ENCODE measurements around the gene MOB4.
"Not testable (repeated sequence)": the region's sequence is repeated elsewhere in the genome, so short reads cannot be mapped to it uniquely, and the experiment has no call there.

MOB4 gene

GRCh38 chr2:197504512-197504911, 11.4 kb upstream of the MOB4 start:
- Histone ChIP-seq H3K27ac (no peak overlapping the region), H3K4me3 (no peak overlapping the region)

GRCh38 chr2:197506658-197507057, 9.2 kb upstream of the MOB4 start:
- Histone ChIP-seq H3K4me3 (no peak overlapping the region), H3K27ac (no peak overlapping the region)

- H3K27ac ChIP-seq: no peak overlapping the region
- no peak overlapping the region for H3K4me3 ChIP-seq
Measured at GRCh38 chr2:197513915-197514314, 2.0 kb upstream of the MOB4 start.

GRCh38 chr2:197514754-197515153, 1.1 kb upstream of the MOB4 start:
- peak overlapping the region in 5 of 7 experiments; percentile 79 to 99 (median 95) for H3K4me3 ChIP-seq
- peak overlapping the region in 20 of 21 experiments; percentile 83 to 99 (median 95) for H3K27ac ChIP-seq

- peak overlapping the region; percentile 73 to 99 (median 87) for H3K4me3 ChIP-seq
- H3K27ac ChIP-seq: peak overlapping the region; percentile 63 to 99 (median 95)
Measured at GRCh38 chr2:197515315-197515738, 539 bp upstream of the MOB4 start.

- Histone ChIP-seq H3K4me3 (peak overlapping the region; percentile 73 to 99 (median 87)), H3K27ac (peak overlapping the region; percentile 63 to 99 (median 95))
Measured at GRCh38 chr2:197516393-197516761, 511 bp downstream of the MOB4 start.

- Histone ChIP-seq H3K4me3 (peak overlapping the region; percentile 73 to 99 (median 87)), H3K27ac (peak overlapping the region in 9 of 21 experiments; percentile 16 to 99 (median 93))
Measured at GRCh38 chr2:197517150-197517549, 1.3 kb downstream of the MOB4 start.

- no peak overlapping the region for H3K4me3 ChIP-seq
- no peak overlapping the region for H3K27ac ChIP-seq
Measured at GRCh38 chr2:197538412-197538811, 22.5 kb downstream of the MOB4 start.

- Histone ChIP-seq H3K4me3 (no peak overlapping the region), H3K27ac (no peak overlapping the region)
Measured at GRCh38 chr2:197539734-197540133, 23.9 kb downstream of the MOB4 start.

- Histone ChIP-seq H3K4me3 (no peak overlapping the region), H3K27ac (no peak overlapping the region)
Measured at GRCh38 chr2:197543206-197543605, 27.3 kb downstream of the MOB4 start.

- H3K27ac ChIP-seq: peak overlapping the region in 2 of 21 experiments; percentile 0 to 30
- H3K4me3 ChIP-seq: no peak overlapping the region
Measured at GRCh38 chr2:197547163-197547900, 31.5 kb downstream of the MOB4 start.

- Histone ChIP-seq H3K27ac (no peak overlapping the region), H3K4me3 (no peak overlapping the region)
Measured at GRCh38 chr2:197548582-197548981, 32.7 kb downstream of the MOB4 start.

GRCh38 chr2:197551260-197551659, 35.4 kb downstream of the MOB4 start:
- not testable (repeated sequence) for H3K4me3 ChIP-seq, H3K27ac ChIP-seq

- no peak overlapping the region for H3K27ac ChIP-seq
- no peak overlapping the region for H3K4me3 ChIP-seq
Measured at GRCh38 chr2:197555467-197555866, 39.6 kb downstream of the MOB4 start.

GRCh38 chr2:197556456-197556855, 40.6 kb downstream of the MOB4 start:
- peak overlapping the region in 2 of 21 experiments; percentile 8 to 15 for H3K27ac ChIP-seq

GRCh38 chr2:197558393-197558792, 42.5 kb downstream of the MOB4 start:
- H3K4me3 ChIP-seq: no peak overlapping the region
- H3K27ac ChIP-seq: no peak overlapping the region

More at GRCh38 chr2:197556456-197556855, 40.6 kb downstream of the MOB4 start:
- H3K4me3 ChIP-seq: no peak overlapping the region

- no peak overlapping the region for H3K4me3 ChIP-seq
- H3K27ac ChIP-seq: no peak overlapping the region
Measured at GRCh38 chr2:197559681-197560080, 43.8 kb downstream of the MOB4 start.

- no peak overlapping the region for H3K27ac ChIP-seq
Measured at GRCh38 chr2:197560146-197560665, 44.3 kb downstream of the MOB4 start.

GRCh38 chr2:197571627-197572271, 55.9 kb downstream of the MOB4 start:
- Histone ChIP-seq H3K27ac (peak overlapping the region in 1 of 21 experiments; percentile 24), H3K4me3 (no peak overlapping the region)

More at GRCh38 chr2:197560146-197560665, 44.3 kb downstream of the MOB4 start:
- H3K4me3 ChIP-seq: no peak overlapping the region

GRCh38 chr2:197573608-197574007, 57.7 kb downstream of the MOB4 start:
- Histone ChIP-seq H3K4me3 (no peak overlapping the region), H3K27ac (no peak overlapping the region)

GRCh38 chr2:197575987-197576386, 60.1 kb downstream of the MOB4 start:
- H3K27ac ChIP-seq: peak overlapping the region in 1 of 21 experiments; percentile 30

More at GRCh38 chr2:197575987-197576386, 60.1 kb downstream of the MOB4 start:
- no peak overlapping the region for H3K4me3 ChIP-seq
